ENCODE data around the gene PDCD10. TPM values are rescaled to one million over a fixed set of nuclear protein-coding genes. Genes with fewer than 3 reads are reported as not detected.

PDCD10 gene
- total and polyA plus RNA-seq, 2 experiments from 2014 or later: 58.2 to 89.6 TPM

DNA sequence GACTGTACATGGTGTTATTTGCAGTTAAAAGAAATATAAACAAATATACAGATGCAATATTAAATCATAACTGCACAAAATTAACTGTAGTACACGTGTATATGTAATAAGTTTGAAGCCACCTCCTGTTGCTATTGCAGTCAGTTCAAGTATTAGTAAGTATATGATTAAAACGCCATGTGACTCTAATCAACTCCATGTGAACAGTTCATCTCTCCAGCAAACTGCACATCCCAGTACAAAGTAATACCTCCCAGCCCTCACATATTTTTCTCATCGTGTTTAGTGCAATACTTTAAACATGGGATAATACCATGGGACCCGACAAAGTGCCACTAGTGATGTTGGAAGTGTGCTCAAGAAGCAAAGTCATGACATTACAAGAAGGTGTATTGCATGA lies 34.6 kb downstream of the PDCD10 start:
- Histone ChIP-seq H3K9me3 (ENCODE audit: low read depth) (no peaks in the 10 kb centered on the region), H2AFZ (no peak overlapping the region), H3K27ac (no peak overlapping the region), H3K79me2 (peaks cover 9% of the 10 kb centered on the region), H3K4me2 (no peak overlapping the region), H3K27me3 (no peaks in the 10 kb centered on the region), H3K36me3 (replicated peaks; ENCODE audit: insufficient read depth, low read depth) (peaks cover 5% of the 10 kb centered on the region), H3K4me3 (no peak overlapping the region), H3K4me1 (ENCODE audit: insufficient read depth) (no peaks in the 10 kb centered on the region), H4K20me1 (ENCODE audit: insufficient read depth, poor library complexity, severe bottlenecking) (no peaks in the 10 kb centered on the region), H3K9me2 (replicated peaks; ENCODE audit: insufficient read depth) (no peaks in the 10 kb centered on the region)
- TF ChIP-seq EZH2phosphoT487 (IDR thresholded peaks at IDR 0.05; ENCODE audit: low read depth, severe bottlenecking, unreplicated experiment) (no peak), EZH2 (IDR thresholded peaks at IDR 0.05; ENCODE audit: borderline replicate concordance) (no peak)
- TF ChIP-seq, protein P1, sequence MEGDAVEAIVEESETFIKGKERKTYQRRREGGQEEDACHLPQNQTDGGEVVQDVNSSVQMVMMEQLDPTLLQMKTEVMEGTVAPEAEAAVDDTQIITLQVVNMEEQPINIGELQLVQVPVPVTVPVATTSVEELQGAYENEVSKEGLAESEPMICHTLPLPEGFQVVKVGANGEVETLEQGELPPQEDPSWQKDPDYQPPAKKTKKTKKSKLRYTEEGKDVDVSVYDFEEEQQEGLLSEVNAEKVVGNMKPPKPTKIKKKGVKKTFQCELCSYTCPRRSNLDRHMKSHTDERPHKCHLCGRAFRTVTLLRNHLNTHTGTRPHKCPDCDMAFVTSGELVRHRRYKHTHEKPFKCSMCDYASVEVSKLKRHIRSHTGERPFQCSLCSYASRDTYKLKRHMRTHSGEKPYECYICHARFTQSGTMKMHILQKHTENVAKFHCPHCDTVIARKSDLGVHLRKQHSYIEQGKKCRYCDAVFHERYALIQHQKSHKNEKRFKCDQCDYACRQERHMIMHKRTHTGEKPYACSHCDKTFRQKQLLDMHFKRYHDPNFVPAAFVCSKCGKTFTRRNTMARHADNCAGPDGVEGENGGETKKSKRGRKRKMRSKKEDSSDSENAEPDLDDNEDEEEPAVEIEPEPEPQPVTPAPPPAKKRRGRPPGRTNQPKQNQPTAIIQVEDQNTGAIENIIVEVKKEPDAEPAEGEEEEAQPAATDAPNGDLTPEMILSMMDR (IDR thresholded peaks at IDR 0.05; ENCODE audit: poor library complexity): no peak
- DNase-seq (ENCODE audit: low spot score): no peak
- 86% methylated on average over 4 of the region's 4 CpGs for WGBS (ENCODE audit: low lambda C conversion rate, missing lambda C conversion rate)

DNA sequence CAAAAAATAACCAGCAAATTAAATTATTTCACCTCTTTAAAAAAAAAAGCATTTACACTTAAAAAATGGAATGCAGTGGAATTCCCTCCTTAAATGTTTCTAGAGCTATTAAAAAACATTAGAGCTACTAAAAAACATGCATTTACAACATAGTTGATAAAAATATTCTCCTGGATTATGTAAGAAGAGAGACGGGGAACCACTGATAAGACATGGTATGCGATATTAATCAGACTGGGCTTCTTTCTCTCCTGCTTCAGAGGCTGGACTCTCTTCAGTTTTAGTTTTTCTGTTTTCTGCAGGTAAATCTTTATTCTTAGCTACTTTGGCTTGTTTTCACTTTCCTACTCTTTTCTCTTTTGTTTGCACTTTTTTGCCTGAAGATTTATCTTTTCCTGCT lies 40.6 kb downstream of the PDCD10 start:
- H3K36me3 ChIP-seq (replicated peaks; ENCODE audit: insufficient read depth, low read depth): no peaks in the 10 kb centered on the region
- no peak for TF ChIP-seq EZH2 (IDR thresholded peaks at IDR 0.05; ENCODE audit: borderline replicate concordance)
- TF ChIP-seq EZH2phosphoT487 (IDR thresholded peaks at IDR 0.05; ENCODE audit: low read depth, severe bottlenecking, unreplicated experiment): no peak
- TF ChIP-seq, protein P1 (IDR thresholded peaks at IDR 0.05; ENCODE audit: poor library complexity): no peak

DNA sequence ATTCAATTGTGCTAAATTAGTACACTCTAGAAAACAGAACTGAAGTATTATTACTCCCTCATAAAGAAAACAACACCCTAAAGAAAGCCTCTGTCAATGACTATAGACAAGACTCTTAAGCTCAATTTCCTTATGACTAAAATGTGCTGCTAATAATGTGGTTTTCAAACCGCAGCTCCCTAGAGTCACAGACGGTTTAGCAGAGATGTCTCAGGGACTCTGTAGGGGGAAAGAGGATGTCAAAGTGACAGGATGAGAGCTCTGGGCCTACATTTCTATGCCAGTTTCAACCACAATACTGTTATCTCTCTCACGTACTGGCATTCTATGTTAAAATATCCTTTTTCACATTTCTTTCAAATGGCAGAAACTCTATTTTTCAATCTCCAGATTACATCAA lies 43.3 kb downstream of the PDCD10 start:
- Histone ChIP-seq H3K36me3 (replicated peaks; ENCODE audit: insufficient read depth, low read depth) (no peaks in the 10 kb centered on the region), H4K20me1 (ENCODE audit: insufficient read depth, poor library complexity, severe bottlenecking) (no peaks in the 10 kb centered on the region), H3K9me3 (ENCODE audit: low read depth) (no peaks in the 10 kb centered on the region), H3K27ac (no peak overlapping the region), H3K9me2 (replicated peaks; ENCODE audit: insufficient read depth) (no peaks in the 10 kb centered on the region), H3K27me3 (no peaks in the 10 kb centered on the region), H3K4me1 (ENCODE audit: insufficient read depth) (no peaks in the 10 kb centered on the region), H2AFZ (no peak overlapping the region), H3K79me2 (no peaks in the 10 kb centered on the region), H3K4me3 (no peak overlapping the region), H3K4me2 (no peak overlapping the region)
- 84% methylated on average over 3 of the region's 3 CpGs for WGBS (ENCODE audit: low lambda C conversion rate, missing lambda C conversion rate)
- TF ChIP-seq, protein P1 (IDR thresholded peaks at IDR 0.05; ENCODE audit: poor library complexity): no peak
- no peak for TF ChIP-seq EZH2phosphoT487 (IDR thresholded peaks at IDR 0.05; ENCODE audit: low read depth, severe bottlenecking, unreplicated experiment)
- no peak for TF ChIP-seq EZH2 (IDR thresholded peaks at IDR 0.05; ENCODE audit: borderline replicate concordance)
- no peak for DNase-seq (ENCODE audit: low spot score)

More for the DNA sequence above, 40.6 kb downstream of the PDCD10 start:
- no peak overlapping the region for H3K4me2 ChIP-seq
- H2AFZ ChIP-seq: no peak overlapping the region
- H3K9me2 ChIP-seq (replicated peaks; ENCODE audit: insufficient read depth): no peaks in the 10 kb centered on the region
- no peaks in the 10 kb centered on the region for H3K27me3 ChIP-seq
- H3K9me3 ChIP-seq (ENCODE audit: low read depth): no peaks in the 10 kb centered on the region
- no peaks in the 10 kb centered on the region for H3K79me2 ChIP-seq
- H3K27ac ChIP-seq: no peak overlapping the region
- no peaks in the 10 kb centered on the region for H3K4me1 ChIP-seq (ENCODE audit: insufficient read depth)
- 83% methylated on average over 2 of the region's 2 CpGs for WGBS (ENCODE audit: low lambda C conversion rate, missing lambda C conversion rate)
- no peaks in the 10 kb centered on the region for H4K20me1 ChIP-seq (ENCODE audit: insufficient read depth, poor library complexity, severe bottlenecking)
- H3K4me3 ChIP-seq: no peak overlapping the region
- DNase-seq (ENCODE audit: low spot score): no peak
